ENCODE results near the gene AOAH. TPM values are rescaled to one million over a fixed set of nuclear protein-coding genes. Genes with fewer than 3 reads are reported as not detected.
A peak's percentile ranks its signal among the peaks of the same experiment; 100 is the strongest.

Gene AOAH, protein sequence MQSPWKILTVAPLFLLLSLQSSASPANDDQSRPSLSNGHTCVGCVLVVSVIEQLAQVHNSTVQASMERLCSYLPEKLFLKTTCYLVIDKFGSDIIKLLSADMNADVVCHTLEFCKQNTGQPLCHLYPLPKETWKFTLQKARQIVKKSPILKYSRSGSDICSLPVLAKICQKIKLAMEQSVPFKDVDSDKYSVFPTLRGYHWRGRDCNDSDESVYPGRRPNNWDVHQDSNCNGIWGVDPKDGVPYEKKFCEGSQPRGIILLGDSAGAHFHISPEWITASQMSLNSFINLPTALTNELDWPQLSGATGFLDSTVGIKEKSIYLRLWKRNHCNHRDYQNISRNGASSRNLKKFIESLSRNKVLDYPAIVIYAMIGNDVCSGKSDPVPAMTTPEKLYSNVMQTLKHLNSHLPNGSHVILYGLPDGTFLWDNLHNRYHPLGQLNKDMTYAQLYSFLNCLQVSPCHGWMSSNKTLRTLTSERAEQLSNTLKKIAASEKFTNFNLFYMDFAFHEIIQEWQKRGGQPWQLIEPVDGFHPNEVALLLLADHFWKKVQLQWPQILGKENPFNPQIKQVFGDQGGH
- 10 to 100 TPM; 13.0 to 78.5 (median 27.5) TPM for total RNA-seq
- 59.6 TPM for total RNA-seq (2013)
- 3.7 to 60.5 (median 17.0) reads per million in 29 experiments for total RNA-seq

GRCh38 chr7:36723951-36724664, at the start of gene AOAH:
Gene AOAH, minus strand, starts transcription at chr7:36724494. Its CDS starts 346 bp downstream, at chr7:36724148.
- H3K27ac Mint-ChIP-seq, result peak within 1 kb of the TSS; percentile 89 to 96
- H3K36me3 ChIP-seq (ENCODE audit: control insufficient read depth in 2 of 2, extremely low read depth in 1 of 2, insufficient read depth in 1 of 2, low read length in 1 of 2), result no peaks in the 10 kb centered on the region
- H3K36me3 Mint-ChIP-seq, result peaks cover 5% of the 10 kb centered on the region
- ChIA-PET CTCF (no interaction called here), POLR2A (interaction anchor here (0.8 to 1.2 kb wide), 4 partner anchors 53 to 64 kb away, joined by 3 to 7 read pairs (median 4); no protein-coding TSS in a partner anchor)
- H3K9me3 Mint-ChIP-seq, result peaks cover 0 to 2% (median 0%) of the 10 kb centered on the region in 3 donors
- no peaks in the 10 kb centered on the region for H3K27me3 Mint-ChIP-seq
- no peaks in the 10 kb centered on the region for H3K9me3 ChIP-seq
- H3K4me1 ChIP-seq (ENCODE audit: control insufficient read depth in 1 of 2, extremely low read depth in 1 of 2, insufficient read depth in 2 of 2, low read length in 2 of 2), result peaks cover 58 to 64% of the 10 kb centered on the region in 2 experiments
- WGBS (ENCODE audit: insufficient coverage), result 38% methylated on average over 7 of the region's 14 CpGs
- H3K4me3 Mint-ChIP-seq, result peak within 1 kb of the TSS; percentile 79 to 89 (median 82)
- peaks cover 82 to 86% (median 84%) of the 10 kb centered on the region in 3 donors for H3K4me1 Mint-ChIP-seq
- peak within 1 kb of the TSS; percentile 71 for H3K27ac ChIP-seq (ENCODE audit: low read length)
- DNase-seq (peak; percentile 58 to 94 (median 83)), ATAC-seq (replicated peaks in 1 of 4) (peak; percentile 96 to 99 (median 98))
- H3K27me3 ChIP-seq (replicated peaks in 1 of 2; ENCODE audit: control insufficient read depth in 2 of 2, extremely low read depth in 1 of 2, insufficient read depth in 2 of 2, low read length in 1 of 2), result no peaks in the 10 kb centered on the region
- peak within 1 kb of the TSS; percentile 59 to 97 for H3K4me3 ChIP-seq (ENCODE audit: control insufficient read depth in 1 of 2, extremely low read depth in 1 of 2, low read length in 1 of 2)

DNA sequence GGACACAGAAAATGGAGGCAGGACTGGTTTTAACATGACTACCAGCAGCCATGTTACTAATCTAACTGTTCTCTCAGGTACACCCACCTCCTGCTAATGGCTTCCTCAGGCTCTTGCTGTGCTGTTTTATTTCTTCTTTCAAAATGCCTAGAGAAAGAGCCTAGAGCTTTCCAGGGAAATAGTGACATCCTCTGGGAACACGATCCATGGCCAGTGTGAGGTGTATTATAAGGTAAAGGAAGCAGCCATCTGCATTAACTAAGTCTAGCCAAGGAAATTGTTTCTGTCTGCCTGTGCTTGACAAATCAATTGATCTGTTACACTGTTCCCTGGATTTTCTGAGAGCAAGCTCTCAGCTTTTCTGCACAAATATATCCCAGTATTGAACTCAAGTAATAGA, 42.2 kb upstream of the AOAH start:
- WGBS (ENCODE audit: insufficient coverage), result 79% methylated on average over 1 of the region's 1 CpG
- POLR2A ChIA-PET, result interaction anchor here in 1 of 2 donors (0.6 kb wide), 1 partner anchor 14 kb away, joined by 3 read pairs; no protein-coding TSS in a partner anchor
- Histone ChIP-seq H3K9me3 (no peaks in the 10 kb centered on the region), H3K27ac (ENCODE audit: low read length) (no peak overlapping the region), H3K4me1 (ENCODE audit: control insufficient read depth in 1 of 2, extremely low read depth in 1 of 2, insufficient read depth in 2 of 2, low read length in 2 of 2) (peaks cover 13 to 25% of the 10 kb centered on the region in 2 experiments), H3K27me3 (replicated peaks in 1 of 2; ENCODE audit: control insufficient read depth in 2 of 2, extremely low read depth in 1 of 2, insufficient read depth in 2 of 2, low read length in 1 of 2) (no peaks in the 10 kb centered on the region), H3K4me3 (ENCODE audit: control insufficient read depth in 1 of 2, extremely low read depth in 1 of 2, low read length in 1 of 2) (no peak overlapping the region), H3K36me3 (ENCODE audit: control insufficient read depth in 2 of 2, extremely low read depth in 1 of 2, insufficient read depth in 1 of 2, low read length in 1 of 2) (no peaks in the 10 kb centered on the region)
- Mint-ChIP-seq H3K27me3 (no peaks in the 10 kb centered on the region), H3K4me3 (no peak overlapping the region), H3K27ac (no peak overlapping the region), H3K4me1 (peaks cover 22 to 31% (median 29%) of the 10 kb centered on the region in 3 donors), H3K36me3 (peaks cover 3% of the 10 kb centered on the region), H3K9me3 (peaks cover 0 to 5% (median 0%) of the 10 kb centered on the region in 3 donors)
- ATAC-seq (replicated peaks in 1 of 4) (no peak), DNase-seq (no peak)
- CTCF ChIA-PET, result no interaction called here

GRCh38 chr7:36765605-36766004, 41.3 kb upstream of the AOAH start:
- peak in 1 of 4 experiments; percentile 54 for ATAC-seq (replicated peaks in 1 of 4)
- Mint-ChIP-seq H3K4me1 (peaks cover 22 to 35% (median 29%) of the 10 kb centered on the region in 3 donors), H3K27ac (peak overlapping the region in 1 of 2 donors; percentile 53)

GRCh38 chr7:36764929-36765328, 40.6 kb upstream of the AOAH start:
- peaks cover 22 to 38% (median 29%) of the 10 kb centered on the region in 3 donors for H3K4me1 Mint-ChIP-seq
- H3K36me3 ChIP-seq (ENCODE audit: control insufficient read depth in 2 of 2, extremely low read depth in 1 of 2, insufficient read depth in 1 of 2, low read length in 1 of 2), result no peaks in the 10 kb centered on the region
- H3K4me3 ChIP-seq (ENCODE audit: control insufficient read depth in 1 of 2, extremely low read depth in 1 of 2, low read length in 1 of 2), result no peak overlapping the region
- ATAC-seq (replicated peaks in 1 of 4) (peak in 1 of 4 experiments; percentile 61), DNase-seq (no peak)
- H3K27me3 Mint-ChIP-seq, result no peaks in the 10 kb centered on the region
- ChIA-PET POLR2A (interaction anchor here (0.5 to 0.7 kb wide), 3 partner anchors 42 to 707 kb away, joined by 3 to 9 read pairs (median 3); no protein-coding TSS in a partner anchor), CTCF (interaction anchor here (0.6 to 0.7 kb wide), 2 partner anchors 12 to 78 kb away, joined by 3 read pairs; no protein-coding TSS in a partner anchor)
- H3K36me3 Mint-ChIP-seq, result no peaks in the 10 kb centered on the region
- H3K27me3 ChIP-seq (replicated peaks in 1 of 2; ENCODE audit: control insufficient read depth in 2 of 2, extremely low read depth in 1 of 2, insufficient read depth in 2 of 2, low read length in 1 of 2), result no peaks in the 10 kb centered on the region
- 80% methylated on average over 1 of the region's 5 CpGs for WGBS (ENCODE audit: insufficient coverage)
- no peaks in the 10 kb centered on the region for H3K9me3 ChIP-seq
- H3K27ac Mint-ChIP-seq, result peak overlapping the region in 1 of 2 donors; percentile 17
- H3K4me3 Mint-ChIP-seq, result peak overlapping the region in 1 of 3 donors; percentile 24
- H3K9me3 Mint-ChIP-seq, result no peaks in the 10 kb centered on the region
- peaks cover 13 to 24% of the 10 kb centered on the region in 2 experiments for H3K4me1 ChIP-seq (ENCODE audit: control insufficient read depth in 1 of 2, extremely low read depth in 1 of 2, insufficient read depth in 2 of 2, low read length in 2 of 2)
- H3K27ac ChIP-seq (ENCODE audit: low read length), result no peak overlapping the region

More at GRCh38 chr7:36765605-36766004, 41.3 kb upstream of the AOAH start:
- WGBS (ENCODE audit: insufficient coverage), result 0% methylated on average over 1 of the region's 4 CpGs
- Mint-ChIP-seq H3K4me3 (no peak overlapping the region), H3K36me3 (no peaks in the 10 kb centered on the region), H3K27me3 (no peaks in the 10 kb centered on the region), H3K9me3 (no peaks in the 10 kb centered on the region)
- no peak overlapping the region for H3K4me3 ChIP-seq (ENCODE audit: control insufficient read depth in 1 of 2, extremely low read depth in 1 of 2, low read length in 1 of 2)
- H3K4me1 ChIP-seq (ENCODE audit: control insufficient read depth in 1 of 2, extremely low read depth in 1 of 2, insufficient read depth in 2 of 2, low read length in 2 of 2), result peaks cover 13 to 25% of the 10 kb centered on the region in 2 experiments
- H3K36me3 ChIP-seq (ENCODE audit: control insufficient read depth in 2 of 2, extremely low read depth in 1 of 2, insufficient read depth in 1 of 2, low read length in 1 of 2), result no peaks in the 10 kb centered on the region
- ChIA-PET CTCF (no interaction called here), POLR2A (interaction anchor here in 1 of 2 donors (0.5 to 0.6 kb wide), 2 partner anchors 14 to 708 kb away, joined by 3 to 9 read pairs; no protein-coding TSS in a partner anchor)
- H3K27me3 ChIP-seq (replicated peaks in 1 of 2; ENCODE audit: control insufficient read depth in 2 of 2, extremely low read depth in 1 of 2, insufficient read depth in 2 of 2, low read length in 1 of 2), result no peaks in the 10 kb centered on the region
- no peaks in the 10 kb centered on the region for H3K9me3 ChIP-seq
- no peak for DNase-seq
- H3K27ac ChIP-seq (ENCODE audit: low read length), result no peak overlapping the region

GRCh38 chr7:36763132-36763816, 39.0 kb upstream of the AOAH start:
- H3K27me3 Mint-ChIP-seq, result no peaks in the 10 kb centered on the region
- no peak overlapping the region for H3K27ac ChIP-seq (ENCODE audit: low read length)
- H3K36me3 Mint-ChIP-seq, result no peaks in the 10 kb centered on the region
- ChIA-PET POLR2A (interaction anchor here in 1 of 2 donors (0.6 kb wide), 1 partner anchor 43 kb away, joined by 5 read pairs; no protein-coding TSS in a partner anchor), CTCF (no interaction called here)
- H3K4me1 ChIP-seq (ENCODE audit: control insufficient read depth in 1 of 2, extremely low read depth in 1 of 2, insufficient read depth in 2 of 2, low read length in 2 of 2), result peaks cover 13 to 21% of the 10 kb centered on the region in 2 experiments
- DNase-seq (no peak), ATAC-seq (replicated peaks in 1 of 4) (no peak)
- no peak overlapping the region for H3K27ac Mint-ChIP-seq
- H3K36me3 ChIP-seq (ENCODE audit: control insufficient read depth in 2 of 2, extremely low read depth in 1 of 2, insufficient read depth in 1 of 2, low read length in 1 of 2), result no peaks in the 10 kb centered on the region
- WGBS (ENCODE audit: insufficient coverage), result 100% methylated on average over 5 of the region's 10 CpGs
- no peak overlapping the region for H3K4me3 ChIP-seq (ENCODE audit: control insufficient read depth in 1 of 2, extremely low read depth in 1 of 2, low read length in 1 of 2)
- no peaks in the 10 kb centered on the region for H3K9me3 ChIP-seq
- H3K4me1 Mint-ChIP-seq, result peaks cover 20 to 38% (median 29%) of the 10 kb centered on the region in 3 donors
- no peak overlapping the region for H3K4me3 Mint-ChIP-seq
- H3K27me3 ChIP-seq (replicated peaks in 1 of 2; ENCODE audit: control insufficient read depth in 2 of 2, extremely low read depth in 1 of 2, insufficient read depth in 2 of 2, low read length in 1 of 2), result no peaks in the 10 kb centered on the region
- H3K9me3 Mint-ChIP-seq, result no peaks in the 10 kb centered on the region
